H1 (cell line): ENCODE results near the gene INCENP. TPM values are rescaled to one million over a fixed set of nuclear protein-coding genes. Genes with fewer than 3 reads are reported as not detected.

Experiments used
- ATF2 ChIP-seq: IDR thresholded peaks from 2 replicates; pipeline ENCODE4 v1.6.1; 2012; ENCODE audit warnings: low read length, inconsistent platforms
- CBX5 ChIP-seq: fragments of 300-800, 300-1000 bp; sonication (generic); IDR thresholded peaks from 2 replicates; pipeline ENCODE4 v1.7.1; 2016; ENCODE audit warnings: antibody characterized with exemption, low read length, low read depth
- CHD7 ChIP-seq: fragments of 300-600 bp; sonication (generic); IDR thresholded peaks from 2 replicates; pipeline ENCODE4 v1.7.1; 2012; ENCODE audit warnings: low read length, moderate library complexity, mild to moderate bottlenecking, inconsistent platforms; ENCODE audit not compliant: insufficient replicate concordance
- KDM5A ChIP-seq: fragments of 200-600 bp; IDR thresholded peaks from 2 replicates; pipeline ENCODE4 v1.7.1; 2012; ENCODE audit warnings: mild to moderate bottlenecking, low read length, inconsistent platforms, mixed read lengths
- NANOG ChIP-seq: IDR thresholded peaks from 2 replicates; pipeline ENCODE4 v1.6.1; 2011; ENCODE audit warnings: low read length, low read depth, mild to moderate bottlenecking, inconsistent platforms; ENCODE audit not compliant: insufficient read depth, poor library complexity, severe bottlenecking
- POU5F1 ChIP-seq: IDR thresholded peaks from 2 replicates; pipeline ENCODE4 v1.6.1; 2011; ENCODE audit warnings: low read depth, mild to moderate bottlenecking, low read length, moderate library complexity
- RFX5 ChIP-seq: IDR thresholded peaks from 2 replicates; pipeline ENCODE4 v1.6.1; 2011; ENCODE audit warnings: low read depth, low read length, improper control_type of control experiment, borderline replicate concordance
- SIN3A ChIP-seq, 2 experiments: IDR thresholded peaks in 1 of 2; conservative IDR thresholded peaks in 1 of 2; 2 replicates each; pipeline ENCODE4 v1.6.1; 2011 to 2012; ENCODE audit warnings: low read length in 2 of 2, improper control_type of control experiment in 1 of 2, low read depth in 1 of 2, mild to moderate bottlenecking in 1 of 2
- SIX5 ChIP-seq: IDR thresholded peaks from 2 replicates; pipeline ENCODE4 v1.6.1; 2011; ENCODE audit warnings: mild to moderate bottlenecking, low read depth, low read length
- TEAD4 ChIP-seq: IDR thresholded peaks from 2 replicates; pipeline ENCODE4 v1.6.1; 2012; ENCODE audit warnings: low read depth, low read length, inconsistent platforms, mixed read lengths
- polyA plus RNA-seq, 7 experiments: library from polyadenylated mRNA; depleted of rRNA in 3 of 7; stranded (reverse) in 5 of 7; unstranded in 2 of 7; fragments of >200 nt in 5 of 7; fragments of 200-250 nt in 2 of 7; gene quantifications; 1 replicate in 5 of 7; 2 replicates in 1 of 7; 4 replicates in 1 of 7; pipeline versions ENCODE4 v1.2.1 to v1.2.3, GENCODE V29; 2011 to 2013; ENCODE audit warnings: missing spikeins in 2 of 7, mixed read lengths in 2 of 7
- total RNA-seq: library from RNA; stranded (reverse); fragmentation: NEBNext Ultra II Directional; extraction: Animal tissue kit (Norgen Biotek cat#: 25700); gene quantifications from 2 replicates; pipeline ENCODE4 v1.2.1, GENCODE V29; 2021

Gene INCENP
- total and polyA plus RNA-seq, 2 of the 8 experiments (the other 6 are each of a cell fraction or from before 2014, with no cell fraction given) = 25.4 to 132 TPM

GRCh38 chr11:62157603-62158002 lies 33.8 kb downstream of the INCENP start (continued):
- no peak for TF ChIP-seq CHD7
- no peak for TF ChIP-seq CBX5
- TF ChIP-seq SIN3A (conservative IDR thresholded peaks at IDR 0.05 in 1 of 2, IDR thresholded peaks at IDR 0.05 in 1 of 2; ENCODE audit: low read depth in 1 of 2, low read length in 2 of 2) = no peak
- TF ChIP-seq KDM5A = no peak
- TF ChIP-seq SIX5 = no peak
- TF ChIP-seq RFX5 = no peak
- no peak for TF ChIP-seq POU5F1
- TF ChIP-seq NANOG = no peak
- no peak for TF ChIP-seq TEAD4
- no peak for TF ChIP-seq ATF2
- TF ChIP-seq, all 59 proteins: peak for 0
